ENCODE results near the gene ZSCAN20.

The ZSCAN20 gene

DNA sequence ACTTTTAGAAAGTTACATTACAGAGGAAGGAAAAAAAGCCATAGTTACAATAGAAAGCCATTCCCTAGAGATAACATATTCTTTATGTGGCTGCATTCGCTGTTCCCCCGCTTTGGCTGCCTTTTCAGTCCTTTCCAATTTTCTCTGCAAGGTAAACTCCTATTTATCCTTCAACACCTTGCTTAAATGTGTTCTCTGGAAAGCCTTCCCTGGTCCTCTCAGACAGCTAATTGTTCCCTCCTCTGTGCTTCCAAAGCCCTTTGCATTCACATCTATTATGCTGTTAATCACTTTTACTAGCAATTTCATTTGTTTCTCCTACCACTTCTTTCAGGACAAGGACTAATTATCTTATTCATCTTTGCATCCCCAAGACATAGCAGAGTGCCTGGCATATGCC is 43.1 kb upstream of the ZSCAN20 start:
- peak overlapping the region; percentile 73 for H3K4me3 ChIP-seq (ENCODE audit: low read depth, low read length)
- POLR2A ChIA-PET: no interaction called here
- DNase-seq (ENCODE audit: low read depth, low spot score): no peak
- TF ChIP-seq CTCF (IDR thresholded peaks at IDR 0.05; ENCODE audit: insufficient read depth, low read length, missing control alignments): no peak
- CTCF ChIA-PET: interaction anchor here (2.9 kb wide), 1 partner anchor 41 kb away, joined by 6 read pairs; no protein-coding TSS in a partner anchor

DNA sequence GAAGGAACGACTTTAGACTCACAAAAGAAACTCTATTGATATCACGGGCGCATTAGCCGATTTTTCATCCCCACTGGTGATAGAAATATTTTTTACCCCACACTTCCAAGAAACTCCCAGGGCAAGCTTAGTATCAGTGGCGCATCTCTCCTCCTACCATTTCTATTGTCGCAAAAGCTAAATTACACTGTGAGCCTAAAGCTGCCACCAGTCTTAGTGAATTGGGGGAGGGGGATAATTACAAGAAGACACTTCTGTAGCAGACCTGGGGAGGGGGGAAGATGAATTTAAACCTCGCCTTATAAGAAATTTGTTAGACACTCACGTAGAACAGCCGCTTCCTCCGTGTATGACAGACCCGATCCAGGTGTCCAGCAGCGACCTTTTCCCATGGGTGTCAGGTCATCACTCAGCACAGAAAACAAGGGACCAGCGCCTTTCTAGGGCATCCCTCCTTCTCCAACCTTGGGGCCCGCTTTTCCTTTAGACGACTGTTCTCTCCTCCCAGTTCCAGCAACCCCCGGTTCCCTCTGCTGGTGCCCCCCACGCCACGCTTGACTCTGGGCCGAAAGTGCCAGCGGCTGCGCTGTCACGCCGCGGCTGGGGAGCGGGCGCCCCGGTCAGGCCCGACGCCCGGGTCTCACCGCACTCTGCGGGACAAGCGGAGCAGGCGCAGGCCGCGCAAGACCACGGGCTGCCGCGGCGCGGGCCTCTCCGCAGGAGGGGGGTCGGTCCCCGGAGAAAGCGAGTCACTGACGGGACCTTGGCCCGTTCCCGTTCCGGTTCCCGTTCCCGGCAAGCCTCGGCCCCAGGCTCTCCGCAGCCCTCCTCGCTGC is 42.4 kb upstream of the ZSCAN20 start:
- peak overlapping the region; percentile 73 for H3K4me3 ChIP-seq (ENCODE audit: low read depth, low read length)
- TF ChIP-seq CTCF (IDR thresholded peaks at IDR 0.05; ENCODE audit: insufficient read depth, low read length, missing control alignments): no peak
- CTCF ChIA-PET: interaction anchor here (0.9 to 2.9 kb wide), 4 partner anchors 9 to 40 kb away, joined by 3 to 14 read pairs (median 4); no protein-coding TSS in a partner anchor
- POLR2A ChIA-PET: no interaction called here
- DNase-seq (ENCODE audit: low read depth, low spot score): no peak

DNA sequence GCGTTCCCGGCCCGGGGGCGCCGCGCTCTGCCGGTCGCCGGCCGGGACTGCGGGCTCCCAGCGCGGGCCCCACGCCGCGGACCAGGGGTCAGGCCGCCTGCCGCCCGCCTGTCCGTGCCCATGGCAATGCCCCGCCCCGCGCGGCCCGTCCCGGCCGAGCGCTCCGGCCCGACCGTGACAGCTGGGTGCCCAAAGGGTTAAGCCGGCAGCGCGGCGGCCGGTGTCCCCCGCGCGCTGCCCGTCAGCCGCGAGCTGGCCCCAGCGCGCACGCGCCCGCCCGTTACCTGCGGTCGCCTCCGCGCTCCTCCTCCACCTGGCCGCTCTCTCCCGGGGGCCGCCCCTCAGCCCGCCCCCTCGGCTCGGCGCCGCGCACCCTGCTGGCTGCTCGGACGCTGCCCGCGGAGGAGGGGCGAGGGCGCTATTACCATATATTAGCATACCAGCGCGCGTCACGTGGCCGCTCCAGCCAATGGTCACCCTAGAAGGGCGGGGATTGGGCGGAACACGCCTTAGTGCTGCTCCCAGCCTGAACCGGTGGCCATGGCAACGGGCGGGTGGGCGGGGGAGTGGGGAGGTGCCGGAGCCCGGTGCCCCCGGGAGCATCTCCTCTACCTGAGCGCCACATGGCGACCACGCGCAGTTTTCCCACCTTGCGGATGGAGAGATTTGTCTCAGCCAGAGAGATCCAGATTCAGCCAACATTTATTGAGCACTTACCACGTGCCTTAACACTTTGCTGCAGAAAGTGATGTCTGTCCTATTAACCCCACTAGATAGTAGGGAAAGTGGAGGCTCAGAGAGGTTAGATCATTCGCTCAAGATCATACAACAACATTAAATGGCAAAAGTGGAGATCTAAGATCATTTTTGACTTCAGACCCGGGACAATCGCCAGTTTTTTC is 41.5 kb upstream of the ZSCAN20 start, which contains the start of gene PHC2:
PHC2 (minus strand) TSS at position 404 of the 902 bp plus-strand sequence. CDS start 55,556 bp downstream, outside the sequence.
- ChIA-PET CTCF (interaction anchor here (0.9 to 2.8 kb wide), 5 partner anchors 10 to 135 kb away, joined by 3 to 14 read pairs (median 3); no protein-coding TSS in a partner anchor), POLR2A (no interaction called here)
- peak within 1 kb of the TSS; percentile 73 for H3K4me3 ChIP-seq (ENCODE audit: low read depth, low read length)
- TF ChIP-seq CTCF (IDR thresholded peaks at IDR 0.05; ENCODE audit: insufficient read depth, low read length, missing control alignments): peak; percentile 43
- no peak for DNase-seq (ENCODE audit: low read depth, low spot score)

DNA sequence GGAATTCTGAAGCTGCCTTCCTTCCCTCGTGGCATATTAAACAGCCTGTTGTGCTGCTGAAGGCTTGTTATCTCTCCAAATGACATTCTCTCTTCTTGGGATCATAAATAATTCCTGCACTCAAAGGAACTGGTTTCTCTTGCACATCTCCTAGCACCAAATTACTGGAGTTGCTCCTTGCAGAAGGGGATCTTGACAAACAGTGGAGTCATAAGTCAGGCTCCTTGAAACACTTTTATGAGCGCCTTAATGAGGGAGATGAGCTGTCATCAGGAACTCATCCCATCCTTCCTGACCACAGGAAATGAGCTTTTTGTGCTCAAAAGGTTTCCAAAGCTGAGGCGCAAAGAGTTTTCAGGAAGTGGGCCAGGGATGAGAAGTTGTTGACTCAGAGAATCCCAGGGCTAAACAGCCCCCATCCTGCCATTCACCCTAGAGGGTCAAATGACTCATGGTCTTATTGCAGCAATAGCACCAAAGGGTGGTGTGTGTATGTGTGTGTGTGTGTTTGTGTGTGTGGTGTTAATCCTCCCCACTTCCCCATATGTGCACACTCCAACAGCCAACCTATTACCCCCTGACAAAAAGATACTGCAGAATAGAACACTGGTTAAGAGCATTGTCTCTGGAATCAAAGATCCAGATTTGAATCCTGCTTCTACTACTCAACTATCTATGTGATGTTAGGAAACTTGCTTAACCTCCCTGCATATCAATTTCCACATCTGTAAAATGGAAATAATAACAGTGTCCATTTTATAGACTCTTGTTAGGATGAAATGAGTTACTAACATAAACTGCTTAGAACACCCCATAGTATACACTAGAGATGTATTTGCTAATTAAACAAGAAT is 38.7 kb upstream of the ZSCAN20 start:
- peak; percentile 99 for DNase-seq (ENCODE audit: low read depth, low spot score)
- TF ChIP-seq CTCF (IDR thresholded peaks at IDR 0.05; ENCODE audit: insufficient read depth, low read length, missing control alignments): no peak
- CTCF ChIA-PET: interaction anchor here (1.0 to 2.6 kb wide), 6 partner anchors 9 to 138 kb away, joined by 3 to 9 read pairs (median 4); no protein-coding TSS in a partner anchor
- no peak overlapping the region for H3K4me3 ChIP-seq (ENCODE audit: low read depth, low read length)
- POLR2A ChIA-PET: interaction anchor here (0.6 to 2.0 kb wide), 7 partner anchors 9 to 91 kb away, joined by 3 to 11 read pairs (median 3); no protein-coding TSS in a partner anchor

- TF ChIP-seq CTCF (IDR thresholded peaks at IDR 0.05; ENCODE audit: insufficient read depth, low read length, missing control alignments): no peak
- CTCF ChIA-PET: interaction anchor here (2.3 kb wide), 1 partner anchor 21 kb away, joined by 12 read pairs; no protein-coding TSS in a partner anchor
- no peak for DNase-seq (ENCODE audit: low read depth, low spot score)
- H3K4me3 ChIP-seq (ENCODE audit: low read depth, low read length): no peak overlapping the region
- POLR2A ChIA-PET: interaction anchor here (2.0 kb wide), 1 partner anchor 13 kb away, joined by 11 read pairs; no protein-coding TSS in a partner anchor
Measured at GRCh38 chr1:33434363-33434750, 38.1 kb upstream of the ZSCAN20 start.
